ENCODE measurements around the gene CHRDL2. TPM values are rescaled to one million over a fixed set of nuclear protein-coding genes. Genes with fewer than 3 reads are reported as not detected.

Gene CHRDL2
- total RNA-seq, 1 donor = not detected

DNA sequence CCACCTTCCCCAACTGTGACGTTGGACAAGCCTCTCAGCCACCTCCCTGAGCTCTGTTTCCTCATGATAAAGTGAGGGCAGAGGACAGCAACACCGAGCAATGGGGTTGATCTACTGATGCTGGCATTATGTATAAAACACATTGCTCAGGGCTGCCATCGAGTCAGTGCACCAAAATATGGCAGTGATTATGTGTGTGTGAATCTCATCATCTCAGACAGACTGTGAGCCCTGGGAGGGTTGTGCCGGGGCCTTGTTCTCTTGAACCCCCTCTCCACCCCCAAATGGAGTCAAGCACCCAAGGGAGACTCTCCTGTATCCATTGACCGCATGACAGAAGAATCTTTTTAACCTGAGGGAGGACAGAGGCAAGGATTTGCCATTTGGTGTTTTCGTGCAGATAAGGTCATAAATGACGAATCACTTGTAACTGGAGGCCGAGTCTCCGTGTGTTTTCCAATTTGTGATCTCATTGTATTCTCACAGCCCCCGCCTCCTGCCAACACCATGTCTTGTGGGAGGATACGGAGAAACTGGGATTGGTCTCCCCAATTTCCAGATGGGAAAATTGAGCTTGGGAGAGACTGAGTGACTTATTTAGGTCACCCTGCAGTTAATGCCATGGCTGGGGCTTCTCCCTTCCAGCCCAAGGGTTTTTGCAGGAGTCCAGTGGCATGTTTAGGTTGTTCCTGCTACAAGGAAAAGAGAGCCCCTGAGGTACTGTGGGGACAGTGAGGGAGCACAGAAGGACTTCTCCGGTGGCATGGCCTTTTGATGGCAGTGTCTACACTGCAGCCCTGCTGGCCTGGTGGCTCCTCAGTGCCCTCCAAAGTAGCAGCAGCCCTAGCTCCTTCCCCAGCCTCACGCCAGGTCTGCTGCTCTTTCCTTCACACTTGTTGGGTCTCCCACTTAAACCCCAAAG lies 52.4 kb downstream of the CHRDL2 start:
- peak; percentile 66 for DNase-seq (ENCODE audit: low read depth)
- TF ChIP-seq, protein P1, sequence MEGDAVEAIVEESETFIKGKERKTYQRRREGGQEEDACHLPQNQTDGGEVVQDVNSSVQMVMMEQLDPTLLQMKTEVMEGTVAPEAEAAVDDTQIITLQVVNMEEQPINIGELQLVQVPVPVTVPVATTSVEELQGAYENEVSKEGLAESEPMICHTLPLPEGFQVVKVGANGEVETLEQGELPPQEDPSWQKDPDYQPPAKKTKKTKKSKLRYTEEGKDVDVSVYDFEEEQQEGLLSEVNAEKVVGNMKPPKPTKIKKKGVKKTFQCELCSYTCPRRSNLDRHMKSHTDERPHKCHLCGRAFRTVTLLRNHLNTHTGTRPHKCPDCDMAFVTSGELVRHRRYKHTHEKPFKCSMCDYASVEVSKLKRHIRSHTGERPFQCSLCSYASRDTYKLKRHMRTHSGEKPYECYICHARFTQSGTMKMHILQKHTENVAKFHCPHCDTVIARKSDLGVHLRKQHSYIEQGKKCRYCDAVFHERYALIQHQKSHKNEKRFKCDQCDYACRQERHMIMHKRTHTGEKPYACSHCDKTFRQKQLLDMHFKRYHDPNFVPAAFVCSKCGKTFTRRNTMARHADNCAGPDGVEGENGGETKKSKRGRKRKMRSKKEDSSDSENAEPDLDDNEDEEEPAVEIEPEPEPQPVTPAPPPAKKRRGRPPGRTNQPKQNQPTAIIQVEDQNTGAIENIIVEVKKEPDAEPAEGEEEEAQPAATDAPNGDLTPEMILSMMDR (IDR thresholded peaks at IDR 0.05; ENCODE audit: insufficient read depth, low read length) = no peak
- H3K4me3 ChIP-seq (ENCODE audit: low read depth, low read length) = no peak overlapping the region

DNA sequence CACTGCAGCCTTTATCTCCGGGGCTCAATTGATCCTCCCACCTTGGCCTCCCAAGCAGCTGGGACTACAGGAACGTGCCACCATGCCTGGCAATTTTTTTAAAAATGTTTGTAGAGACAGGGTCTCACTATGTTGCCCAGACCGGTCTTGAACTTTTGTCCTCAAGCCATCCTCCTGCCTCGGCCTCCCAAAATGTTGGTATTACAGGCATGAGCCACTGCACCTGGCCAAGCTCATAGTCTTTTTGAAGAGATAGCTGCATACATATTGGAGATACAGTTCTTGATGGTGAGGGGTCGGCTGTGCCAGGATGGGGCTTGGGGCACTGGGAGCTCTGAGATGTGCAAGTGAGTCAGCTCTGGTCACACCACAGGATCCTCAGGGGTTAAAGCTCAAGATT lies 53.2 kb downstream of the CHRDL2 start:
- H3K4me3 ChIP-seq (ENCODE audit: low read depth, low read length) = no peak overlapping the region
- TF ChIP-seq, protein P1 (IDR thresholded peaks at IDR 0.05; ENCODE audit: insufficient read depth, low read length) = no peak
- DNase-seq (ENCODE audit: low read depth) = no peak

DNA sequence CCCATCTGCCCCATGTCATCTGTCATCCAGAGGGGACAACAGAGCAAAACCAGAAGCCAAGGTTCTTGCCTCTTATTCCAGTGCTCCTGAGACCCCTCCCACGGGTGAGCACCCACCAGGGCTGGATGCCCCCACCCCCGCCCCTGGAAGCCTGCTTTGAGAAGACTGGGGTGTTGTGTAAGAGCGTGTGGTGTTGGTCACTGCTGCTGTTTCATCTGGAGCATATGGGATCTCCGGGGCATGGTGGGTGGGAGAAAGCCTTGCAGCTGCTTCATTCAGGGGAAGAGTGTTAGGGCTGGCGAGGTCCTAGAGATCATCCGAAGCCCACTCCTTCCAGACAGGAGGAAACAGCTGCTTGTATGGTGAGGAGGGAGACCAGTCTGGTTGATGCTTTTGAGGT lies 54.1 kb downstream of the CHRDL2 start:
- TF ChIP-seq, protein P1 (IDR thresholded peaks at IDR 0.05; ENCODE audit: insufficient read depth, low read length) = no peak
- DNase-seq (ENCODE audit: low read depth) = no peak
- no peak overlapping the region for H3K4me3 ChIP-seq (ENCODE audit: low read depth, low read length)

DNA sequence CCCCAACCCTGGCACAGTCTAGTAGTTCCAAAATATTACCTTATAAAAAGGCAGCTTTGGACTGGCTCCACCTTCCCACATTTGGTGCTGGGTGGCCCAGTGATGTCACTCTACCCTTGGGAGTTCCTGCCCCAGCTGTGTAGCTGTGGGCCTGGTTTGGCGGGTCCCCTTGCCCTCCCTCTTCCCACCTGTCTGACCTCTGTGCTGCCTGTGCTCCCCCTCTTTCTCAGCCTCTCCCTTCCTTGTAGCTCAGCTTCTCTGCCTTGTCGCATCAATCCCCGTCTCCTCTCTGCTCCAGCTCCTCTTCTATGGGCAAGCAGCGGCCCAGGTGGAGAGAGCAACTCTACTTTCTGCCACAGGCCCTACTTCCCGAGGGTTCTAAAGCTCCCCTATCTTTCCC lies 54.6 kb downstream of the CHRDL2 start:
- TF ChIP-seq, protein P1 (IDR thresholded peaks at IDR 0.05; ENCODE audit: insufficient read depth, low read length) = no peak
- DNase-seq (ENCODE audit: low read depth) = no peak

DNA sequence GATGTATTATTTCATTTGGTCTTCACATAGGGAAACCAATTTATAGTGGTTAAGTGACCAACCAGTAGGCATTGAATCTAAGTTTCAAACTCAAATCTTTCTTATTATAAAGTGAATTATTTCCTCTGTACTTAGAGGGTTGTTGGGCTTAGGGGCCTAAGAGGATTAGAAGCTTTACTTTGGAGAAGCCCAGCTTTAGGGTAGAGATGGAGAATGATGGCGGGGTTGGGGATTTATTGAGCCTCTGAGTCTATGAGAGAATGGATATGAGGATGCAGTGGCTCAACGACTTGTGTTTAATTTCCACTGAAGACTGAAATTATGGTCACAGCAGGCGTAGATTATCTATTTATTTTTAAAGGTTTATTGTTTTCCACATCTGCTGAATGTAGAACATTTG lies 55.5 kb downstream of the CHRDL2 start:
- no peak overlapping the region for H3K4me3 ChIP-seq (ENCODE audit: low read depth, low read length)
- TF ChIP-seq, protein P1 (IDR thresholded peaks at IDR 0.05; ENCODE audit: insufficient read depth, low read length) = no peak
- DNase-seq (ENCODE audit: low read depth) = no peak

More for the DNA sequence above, 54.6 kb downstream of the CHRDL2 start:
- no peak overlapping the region for H3K4me3 ChIP-seq (ENCODE audit: low read depth, low read length)

DNA sequence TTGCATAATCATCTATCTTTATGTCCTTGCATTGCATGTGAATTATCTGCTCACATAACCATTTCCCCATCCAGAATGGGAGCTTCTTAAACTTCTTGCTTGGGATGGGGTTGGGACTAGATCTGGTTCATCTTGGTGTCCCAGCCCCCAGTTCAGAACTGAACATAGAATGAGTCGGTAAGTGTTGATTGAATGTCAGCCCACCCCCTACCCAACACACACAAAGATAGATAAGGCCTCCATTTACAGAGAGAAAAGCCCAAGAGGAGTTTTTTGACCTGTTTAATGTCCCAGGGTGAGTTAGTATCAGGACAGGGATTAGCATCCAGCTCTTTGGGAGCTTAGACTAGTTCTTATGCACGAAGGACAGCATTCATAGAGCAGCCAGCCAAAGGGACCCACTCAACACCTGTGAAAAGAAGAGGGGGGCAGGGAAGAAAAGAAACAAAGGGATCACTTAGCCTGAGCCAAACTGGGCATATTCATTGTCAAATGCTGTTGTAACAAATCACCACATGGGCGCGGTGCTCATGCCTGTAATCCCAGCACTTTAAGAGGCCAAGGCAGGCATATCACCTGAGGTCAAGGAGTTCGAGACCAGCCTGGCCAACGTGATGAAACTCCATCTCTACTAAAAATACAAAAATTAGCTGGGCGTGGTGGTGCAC lies 57.4 kb downstream of the CHRDL2 start:
- no peak for DNase-seq (ENCODE audit: low read depth)
- H3K4me3 ChIP-seq (ENCODE audit: low read depth, low read length) = no peak overlapping the region

More for the DNA sequence above, 57.4 kb downstream of the CHRDL2 start:
- TF ChIP-seq, protein P1 (IDR thresholded peaks at IDR 0.05; ENCODE audit: insufficient read depth, low read length) = no peak
